ENCODE data around the gene SNTG2. TPM values are rescaled to one million over a fixed set of nuclear protein-coding genes. Genes with fewer than 3 reads are reported as not detected.

Gene SNTG2
- total RNA-seq, 1 donor from 2014 or later = 1.9 TPM

GRCh38 chr2:1234731-1235308 is 284.2 kb downstream of the SNTG2 start:
- Histone ChIP-seq H3K27ac (ENCODE audit: low read depth, low read length) (peak overlapping the region; percentile 65), H2AFZ (ENCODE audit: low read depth, low read length) (no peak overlapping the region), H3K4me3 (ENCODE audit: insufficient read depth, low read depth, low read length) (no peak overlapping the region), H3K79me2 (ENCODE audit: insufficient read depth, low read length) (no peaks in the 10 kb centered on the region), H3K4me2 (ENCODE audit: low read length) (peak overlapping the region; percentile 19), H3K9me3 (ENCODE audit: insufficient read depth, low read depth, low read length) (peaks cover 3% of the 10 kb centered on the region), H3K36me3 (ENCODE audit: insufficient read depth, low read length) (no peaks in the 10 kb centered on the region), H3K9ac (ENCODE audit: low read length) (peak overlapping the region; percentile 63), H4K20me1 (ENCODE audit: insufficient read depth, low read length) (no peaks in the 10 kb centered on the region), H3K4me1 (ENCODE audit: insufficient read depth, low read length) (peaks cover 12% of the 10 kb centered on the region), H3K27me3 (ENCODE audit: insufficient read depth, low read length) (no peaks in the 10 kb centered on the region)
- no peak overlapping the region for H3K27ac Mint-ChIP-seq (ENCODE audit: unreplicated experiment)
- no peaks in the 10 kb centered on the region for H3K4me1 Mint-ChIP-seq (ENCODE audit: low read depth, unreplicated experiment)
- H3K9me3 Mint-ChIP-seq (ENCODE audit: unreplicated experiment) = peaks cover 3% of the 10 kb centered on the region
- no peaks in the 10 kb centered on the region for H3K36me3 Mint-ChIP-seq (ENCODE audit: low read depth, unreplicated experiment)
- TF ChIP-seq EZH2 (IDR thresholded peaks at IDR 0.05; ENCODE audit: insufficient read depth, low read length) (no peak), CTCF (IDR thresholded peaks at IDR 0.05; ENCODE audit: insufficient read depth, low read depth, low read length) (no peak)
- no peak for DNase-seq (ENCODE audit: low read depth)
- peaks cover 2% of the 10 kb centered on the region for H3K27me3 Mint-ChIP-seq (ENCODE audit: low read depth, unreplicated experiment)
- no peak overlapping the region for H3K4me3 Mint-ChIP-seq (ENCODE audit: unreplicated experiment)
- FAIRE-seq = no peak

- H3K4me1 Mint-ChIP-seq (ENCODE audit: low read depth, unreplicated experiment) = no peaks in the 10 kb centered on the region
- H3K79me2 ChIP-seq (ENCODE audit: insufficient read depth, low read length) = no peaks in the 10 kb centered on the region
- H3K27ac ChIP-seq (ENCODE audit: low read depth, low read length) = peak overlapping the region; percentile 79
- peaks cover 2% of the 10 kb centered on the region for H3K27me3 Mint-ChIP-seq (ENCODE audit: low read depth, unreplicated experiment)
- no peak for FAIRE-seq
- no peak for DNase-seq (ENCODE audit: low read depth)
- H3K4me1 ChIP-seq (ENCODE audit: insufficient read depth, low read length) = peaks cover 12% of the 10 kb centered on the region
- TF ChIP-seq EZH2 (IDR thresholded peaks at IDR 0.05; ENCODE audit: insufficient read depth, low read length) (no peak), CTCF (IDR thresholded peaks at IDR 0.05; ENCODE audit: insufficient read depth, low read depth, low read length) (no peak)
- H3K27me3 ChIP-seq (ENCODE audit: insufficient read depth, low read length) = no peaks in the 10 kb centered on the region
- no peaks in the 10 kb centered on the region for H3K36me3 Mint-ChIP-seq (ENCODE audit: low read depth, unreplicated experiment)
- no peak overlapping the region for H3K4me3 Mint-ChIP-seq (ENCODE audit: unreplicated experiment)
- H4K20me1 ChIP-seq (ENCODE audit: insufficient read depth, low read length) = no peaks in the 10 kb centered on the region
- H3K27ac Mint-ChIP-seq (ENCODE audit: unreplicated experiment) = no peak overlapping the region
- H3K9me3 ChIP-seq (ENCODE audit: insufficient read depth, low read depth, low read length) = peaks cover 3% of the 10 kb centered on the region
- no peaks in the 10 kb centered on the region for H3K36me3 ChIP-seq (ENCODE audit: insufficient read depth, low read length)
- no peak overlapping the region for H3K4me2 ChIP-seq (ENCODE audit: low read length)
- peaks cover 3% of the 10 kb centered on the region for H3K9me3 Mint-ChIP-seq (ENCODE audit: unreplicated experiment)
- H2AFZ ChIP-seq (ENCODE audit: low read depth, low read length) = no peak overlapping the region
- peak overlapping the region; percentile 41 for H3K9ac ChIP-seq (ENCODE audit: low read length)
- H3K4me3 ChIP-seq (ENCODE audit: insufficient read depth, low read depth, low read length) = no peak overlapping the region
These were observed 285.2 kb downstream of the SNTG2 start for GRCh38 chr2:1235806-1236205.

DNA sequence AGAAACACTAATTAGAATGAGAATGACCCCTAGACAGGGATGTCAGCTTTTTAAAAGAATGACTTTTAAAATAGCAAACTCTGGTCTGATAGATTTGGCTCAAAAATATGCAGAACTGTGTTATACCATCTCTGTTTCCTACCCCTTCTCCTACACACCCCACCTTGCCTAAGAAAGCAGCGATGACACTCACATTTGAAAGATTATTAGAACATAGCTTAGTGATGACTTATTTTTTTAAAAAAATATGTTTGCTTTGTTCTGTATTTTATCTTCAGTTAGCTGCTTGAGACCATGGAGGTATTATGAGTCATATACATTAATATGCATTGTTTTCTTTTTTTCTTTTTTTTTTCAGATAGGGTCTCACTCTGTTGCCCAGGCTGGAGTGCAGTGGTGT is 286.0 kb downstream of the SNTG2 start:
- Histone ChIP-seq H2AFZ (ENCODE audit: low read depth, low read length) (no peak overlapping the region), H3K79me2 (ENCODE audit: insufficient read depth, low read length) (no peaks in the 10 kb centered on the region), H3K27me3 (ENCODE audit: insufficient read depth, low read length) (no peaks in the 10 kb centered on the region), H3K27ac (ENCODE audit: low read depth, low read length) (peak overlapping the region; percentile 79), H4K20me1 (ENCODE audit: insufficient read depth, low read length) (no peaks in the 10 kb centered on the region), H3K4me1 (ENCODE audit: insufficient read depth, low read length) (peaks cover 12% of the 10 kb centered on the region), H3K9me3 (ENCODE audit: insufficient read depth, low read depth, low read length) (peaks cover 3% of the 10 kb centered on the region), H3K4me3 (ENCODE audit: insufficient read depth, low read depth, low read length) (no peak overlapping the region), H3K9ac (ENCODE audit: low read length) (peak overlapping the region; percentile 56), H3K4me2 (ENCODE audit: low read length) (peak overlapping the region; percentile 29), H3K36me3 (ENCODE audit: insufficient read depth, low read length) (no peaks in the 10 kb centered on the region)
- Mint-ChIP-seq H3K27ac (ENCODE audit: unreplicated experiment) (no peak overlapping the region), H3K4me3 (ENCODE audit: unreplicated experiment) (no peak overlapping the region), H3K27me3 (ENCODE audit: low read depth, unreplicated experiment) (peaks cover 2% of the 10 kb centered on the region), H3K36me3 (ENCODE audit: low read depth, unreplicated experiment) (no peaks in the 10 kb centered on the region), H3K9me3 (ENCODE audit: unreplicated experiment) (peaks cover 3% of the 10 kb centered on the region), H3K4me1 (ENCODE audit: low read depth, unreplicated experiment) (no peaks in the 10 kb centered on the region)
- FAIRE-seq (no peak), DNase-seq (ENCODE audit: low read depth) (no peak)
- TF ChIP-seq CTCF (IDR thresholded peaks at IDR 0.05; ENCODE audit: insufficient read depth, low read depth, low read length) (no peak), EZH2 (IDR thresholded peaks at IDR 0.05; ENCODE audit: insufficient read depth, low read length) (no peak)
